LNCAP (cell line): Measurements from ENCODE around the gene TMPRSS2.

Source experiments
- CTCF ChIP-seq: fragments of 450-650 bp; IDR thresholded peaks from 2 replicates; pipeline ENCODE4 v1.5.1; 2017; ENCODE audit warnings: mild to moderate bottlenecking

TMPRSS2 gene

GRCh38 chr21:41507521-41508414 is at the start of gene TMPRSS2:
TMPRSS2 (minus strand) TSS chr21:41508158; CDS start chr21:41498133, 10,025 bp downstream.
- no peak for TF ChIP-seq CTCF

- no peak for TF ChIP-seq CTCF
These were observed 47.1 kb upstream of the TMPRSS2 start for GRCh38 chr21:41555057-41555456.

- no peak for TF ChIP-seq CTCF
These were observed 44.3 kb upstream of the TMPRSS2 start for GRCh38 chr21:41552254-41552653.

GRCh38 chr21:41548781-41549180 is 40.8 kb upstream of the TMPRSS2 start:
- TF ChIP-seq CTCF: no peak

GRCh38 chr21:41547111-41547510 is 39.2 kb upstream of the TMPRSS2 start:
- TF ChIP-seq CTCF: no peak

GRCh38 chr21:41545500-41546359 is 37.8 kb upstream of the TMPRSS2 start:
- no peak for TF ChIP-seq CTCF

GRCh38 chr21:41542727-41543126 is 34.8 kb upstream of the TMPRSS2 start:
- no peak for TF ChIP-seq CTCF
